ENCODE data around the gene RAD9A.

RAD9A gene

GRCh38 chr11:67349928-67350465 is 41.8 kb upstream of the RAD9A start:
- no peak for ATAC-seq
- no peak for TF ChIP-seq OSR1 (CRISPR knock-in tag; IDR thresholded peaks at IDR 0.05)
- no peak for TF ChIP-seq PPARA (CRISPR knock-in tag; IDR thresholded peaks at IDR 0.05; ENCODE audit: borderline replicate concordance)
- TF ChIP-seq CSRNP3 (CRISPR knock-in tag; IDR thresholded peaks at IDR 0.05), result no peak
- no peak for TF ChIP-seq ZFP3 (CRISPR knock-in tag; IDR thresholded peaks at IDR 0.05)
- TF ChIP-seq SNAI2 (CRISPR knock-in tag; IDR thresholded peaks at IDR 0.05), result no peak
- TF ChIP-seq CSDC2 (CRISPR knock-in tag; IDR thresholded peaks at IDR 0.05), result no peak
- no peak for TF ChIP-seq TOX (CRISPR knock-in tag; IDR thresholded peaks at IDR 0.05; ENCODE audit: borderline replicate concordance)
- no peak for TF ChIP-seq ZNF565 (CRISPR knock-in tag; conservative IDR thresholded peaks at IDR 0.05; ENCODE audit: low read depth)
- TF ChIP-seq ARNTL (CRISPR knock-in tag; IDR thresholded peaks at IDR 0.05; ENCODE audit: borderline replicate concordance, low read depth), result no peak
- TF ChIP-seq TSHZ2 (CRISPR knock-in tag; IDR thresholded peaks at IDR 0.05), result no peak
- TF ChIP-seq ISL1 (CRISPR knock-in tag; IDR thresholded peaks at IDR 0.05), result no peak
- TF ChIP-seq GLIS3 (CRISPR knock-in tag; IDR thresholded peaks at IDR 0.05), result no peak
- no peak for TF ChIP-seq ZNF70 (CRISPR knock-in tag; IDR thresholded peaks at IDR 0.05)
- no peak for TF ChIP-seq RARB (CRISPR knock-in tag; IDR thresholded peaks at IDR 0.05)
- no peak for TF ChIP-seq ESRRG (CRISPR knock-in tag; IDR thresholded peaks at IDR 0.05)
- no peak for TF ChIP-seq PATZ1 (CRISPR knock-in tag; IDR thresholded peaks at IDR 0.05; ENCODE audit: borderline replicate concordance)
- no peak for TF ChIP-seq TCF4 (CRISPR knock-in tag; IDR thresholded peaks at IDR 0.05; ENCODE audit: borderline replicate concordance)
- TF ChIP-seq ZNF8 (CRISPR knock-in tag; IDR thresholded peaks at IDR 0.05), result no peak
- no peak for TF ChIP-seq BACH2 (CRISPR knock-in tag; IDR thresholded peaks at IDR 0.05; ENCODE audit: borderline replicate concordance)
- TF ChIP-seq POU6F1 (CRISPR knock-in tag; IDR thresholded peaks at IDR 0.05; ENCODE audit: borderline replicate concordance, low read depth), result no peak

GRCh38 chr11:67351275-67352005 is 40.3 kb upstream of the RAD9A start:
- ATAC-seq, result peak; percentile 21
- no peak for TF ChIP-seq ARNTL (CRISPR knock-in tag; IDR thresholded peaks at IDR 0.05; ENCODE audit: borderline replicate concordance, low read depth)
- no peak for TF ChIP-seq TCF4 (CRISPR knock-in tag; IDR thresholded peaks at IDR 0.05; ENCODE audit: borderline replicate concordance)
- no peak for TF ChIP-seq BACH2 (CRISPR knock-in tag; IDR thresholded peaks at IDR 0.05; ENCODE audit: borderline replicate concordance)
- TF ChIP-seq ZC3H10 (CRISPR knock-in tag; IDR thresholded peaks at IDR 0.05), result no peak
- no peak for TF ChIP-seq TSHZ2 (CRISPR knock-in tag; IDR thresholded peaks at IDR 0.05)
- TF ChIP-seq OSR1 (CRISPR knock-in tag; IDR thresholded peaks at IDR 0.05), result no peak
- TF ChIP-seq SNAI2 (CRISPR knock-in tag; IDR thresholded peaks at IDR 0.05), result no peak
- TF ChIP-seq TOX (CRISPR knock-in tag; IDR thresholded peaks at IDR 0.05; ENCODE audit: borderline replicate concordance), result no peak
- TF ChIP-seq ZNF70 (CRISPR knock-in tag; IDR thresholded peaks at IDR 0.05), result no peak
- TF ChIP-seq ZNF565 (CRISPR knock-in tag; conservative IDR thresholded peaks at IDR 0.05; ENCODE audit: low read depth), result no peak
- no peak for TF ChIP-seq POU6F1 (CRISPR knock-in tag; IDR thresholded peaks at IDR 0.05; ENCODE audit: borderline replicate concordance, low read depth)
- TF ChIP-seq ZFP3 (CRISPR knock-in tag; IDR thresholded peaks at IDR 0.05), result no peak
- no peak for TF ChIP-seq CSRNP3 (CRISPR knock-in tag; IDR thresholded peaks at IDR 0.05)
- no peak for TF ChIP-seq CSDC2 (CRISPR knock-in tag; IDR thresholded peaks at IDR 0.05)
- TF ChIP-seq PPARA (CRISPR knock-in tag; IDR thresholded peaks at IDR 0.05; ENCODE audit: borderline replicate concordance), result no peak
- TF ChIP-seq ESRRG (CRISPR knock-in tag; IDR thresholded peaks at IDR 0.05), result no peak
- TF ChIP-seq ISL1 (CRISPR knock-in tag; IDR thresholded peaks at IDR 0.05), result no peak
- no peak for TF ChIP-seq RARB (CRISPR knock-in tag; IDR thresholded peaks at IDR 0.05)
